ENCODE measurements around the gene EPN1. TPM values are rescaled to one million over a fixed set of nuclear protein-coding genes. Genes with fewer than 3 reads are reported as not detected.
A peak's percentile ranks its signal among the peaks of the same experiment; 100 is the strongest.

The EPN1 gene
- total and polyA plus RNA-seq, 8 donors: 67.7 to 120 (median 95.1) TPM

GRCh38 chr19:55678121-55678671 is 3.2 kb downstream of the EPN1 start:
- intact Hi-C loops (cut with DNase I): no loop called here
- H3K4me1 ChIP-seq: peaks cover 17 to 62% of the 10 kb centered on the region in 2 donors
- no peaks in the 10 kb centered on the region for H3K9me3 ChIP-seq
- H3K27ac ChIP-seq: peak overlapping the region; percentile 3 to 65
- peak in 2 of 4 donors; percentile 73 to 81 for DNase-seq
- ATAC-seq: peak; percentile 24
- no peak for TF ChIP-seq CTCF (IDR thresholded peaks at IDR 0.05)
- no peak overlapping the region for H3K4me3 ChIP-seq
- no peaks in the 10 kb centered on the region for H3K27me3 ChIP-seq
- peaks cover 0 to 67% of the 10 kb centered on the region in 2 donors for H3K36me3 ChIP-seq

- Histone ChIP-seq H3K27me3 (no peaks in the 10 kb centered on the region), H3K36me3 (peaks cover 0 to 68% of the 10 kb centered on the region in 2 donors), H3K9me3 (no peaks in the 10 kb centered on the region), H3K27ac (no peak overlapping the region), H3K4me1 (peaks cover 17 to 64% of the 10 kb centered on the region in 2 donors), H3K4me3 (no peak overlapping the region)
- ATAC-seq: no peak
- no peak for TF ChIP-seq CTCF (IDR thresholded peaks at IDR 0.05)
- intact Hi-C loops (cut with DNase I): no loop called here
- DNase-seq: peak in 1 of 4 donors; percentile 65
These were observed 4.6 kb downstream of the EPN1 start for GRCh38 chr19:55679343-55680257.

GRCh38 chr19:55680339-55681130 is 5.5 kb downstream of the EPN1 start:
- no peaks in the 10 kb centered on the region for H3K9me3 ChIP-seq
- DNase-seq (peak in 1 of 4 donors; percentile 60), ATAC-seq (no peak)
- H3K27ac ChIP-seq: no peak overlapping the region
- TF ChIP-seq CTCF (IDR thresholded peaks at IDR 0.05): no peak
- H3K4me3 ChIP-seq: no peak overlapping the region
- H3K27me3 ChIP-seq: no peaks in the 10 kb centered on the region
- H3K36me3 ChIP-seq: peaks cover 0 to 77% of the 10 kb centered on the region in 2 donors
- H3K4me1 ChIP-seq: peaks cover 17 to 69% of the 10 kb centered on the region in 2 donors
- intact Hi-C loops (cut with DNase I): no loop called here

DNA sequence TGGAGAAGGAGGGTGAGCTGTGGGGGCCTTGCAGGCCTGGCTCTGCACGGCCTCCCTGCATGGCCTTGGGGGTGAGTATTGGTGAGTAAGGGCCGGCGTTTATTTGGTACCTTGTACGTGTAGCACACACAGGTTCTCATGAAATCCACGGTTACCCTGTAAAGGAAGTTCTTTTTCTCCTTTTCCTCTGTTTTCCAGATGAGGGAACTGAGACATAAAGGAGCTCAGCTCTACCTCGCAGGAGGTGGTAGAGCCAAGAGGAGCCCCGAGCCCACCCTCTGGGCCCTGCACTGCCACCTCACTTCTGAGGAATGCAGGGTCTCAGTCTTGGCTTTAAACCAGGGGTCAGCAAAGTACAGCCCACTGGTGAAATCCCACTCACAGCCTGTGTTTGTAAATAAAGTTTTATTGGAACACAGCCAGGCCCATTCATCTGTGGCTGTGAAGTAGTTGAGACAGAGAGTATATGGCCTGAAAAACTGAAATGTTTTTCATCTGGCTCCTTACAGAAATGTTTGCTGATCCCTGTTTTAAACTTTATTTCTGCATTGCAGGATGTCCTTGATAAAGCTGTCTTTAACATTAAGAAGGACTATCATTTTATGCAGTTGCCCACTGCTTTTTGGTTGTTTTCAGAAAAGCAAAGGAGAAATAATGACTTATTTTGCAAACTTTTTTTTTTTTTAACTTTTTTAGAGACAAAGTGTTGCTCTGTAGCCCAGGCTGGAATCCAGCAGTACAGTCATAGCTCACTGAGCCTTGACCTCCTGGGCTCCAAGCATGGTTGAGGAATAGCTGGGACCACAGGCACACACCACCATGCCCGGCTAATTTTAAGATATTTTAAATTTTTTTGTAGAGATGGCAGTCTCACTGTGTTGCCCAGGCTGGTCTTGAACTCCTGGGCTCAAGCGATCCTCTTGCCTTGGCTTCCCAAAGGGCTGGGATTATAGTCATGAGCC is 6.4 kb downstream of the EPN1 start:
- peaks cover 11 to 65% of the 10 kb centered on the region in 2 donors for H3K4me1 ChIP-seq

More for the DNA sequence above, 6.4 kb downstream of the EPN1 start:
- intact Hi-C loops (cut with DNase I): no loop called here
- Histone ChIP-seq H3K4me3 (no peak overlapping the region), H3K27me3 (no peaks in the 10 kb centered on the region), H3K9me3 (no peaks in the 10 kb centered on the region), H3K27ac (no peak overlapping the region), H3K36me3 (peaks cover 0 to 86% of the 10 kb centered on the region in 2 donors)
- TF ChIP-seq CTCF (IDR thresholded peaks at IDR 0.05): no peak
- DNase-seq (peak in 1 of 4 donors; percentile 27), ATAC-seq (no peak)

All from left lung (tissue), 10 donors.